Measurements from ENCODE around the gene CRYZL1. TPM values are rescaled to one million over a fixed set of nuclear protein-coding genes. Genes with fewer than 3 reads are reported as not detected.

The CRYZL1 gene
- total RNA-seq, 1 donor from 2014 or later = 43.6 TPM

DNA sequence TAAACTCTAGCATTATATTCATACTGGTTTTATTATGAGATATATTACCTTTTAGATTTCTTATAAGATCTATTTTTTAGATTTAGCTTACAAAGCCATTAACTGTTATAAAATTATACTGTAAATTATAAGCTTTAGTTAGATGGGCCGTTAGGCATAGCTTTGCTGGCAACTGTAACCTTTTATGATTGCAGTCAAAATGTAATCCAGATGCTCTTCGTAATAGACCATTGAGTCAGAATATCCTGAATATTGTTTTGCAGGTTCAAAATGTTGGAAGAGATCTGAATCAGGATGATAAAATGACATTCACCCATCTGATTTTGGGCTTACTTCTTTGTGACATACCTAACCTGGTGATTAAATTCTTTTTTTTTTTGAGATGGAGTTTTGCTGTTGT is 21.7 kb upstream of the CRYZL1 start:
- H3K27me3 Mint-ChIP-seq (ENCODE audit: unreplicated experiment) = no peaks in the 10 kb centered on the region

DNA sequence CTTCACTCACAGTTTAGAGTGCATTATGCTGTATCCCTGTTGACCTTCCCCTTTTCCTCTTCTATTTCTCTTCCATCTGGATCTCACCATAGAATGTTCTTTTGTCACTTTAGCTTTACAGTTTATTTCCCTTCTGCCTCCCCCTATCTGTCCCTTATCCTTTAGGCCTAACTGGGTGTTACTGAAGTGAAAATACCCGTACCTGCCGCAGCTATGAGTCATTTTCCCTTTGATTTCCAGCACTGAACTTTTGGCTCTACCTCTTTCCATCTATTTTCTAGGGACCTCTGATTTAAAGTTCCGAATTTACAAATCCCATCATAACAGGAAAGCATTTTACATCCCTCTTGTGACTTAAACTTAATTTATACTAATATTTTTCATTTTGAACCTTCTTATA is 20.5 kb upstream of the CRYZL1 start:
- no peak for TF ChIP-seq CTCF (IDR thresholded peaks at IDR 0.05)
- DNase-seq (ENCODE audit: extremely low spot score, unreplicated experiment) = no peak
- Mint-ChIP-seq H3K36me3 (ENCODE audit: unreplicated experiment) (peaks cover 9% of the 10 kb centered on the region), H3K27me3 (ENCODE audit: unreplicated experiment) (no peaks in the 10 kb centered on the region), H3K9me3 (ENCODE audit: unreplicated experiment) (peaks cover 15% of the 10 kb centered on the region), H3K4me3 (ENCODE audit: unreplicated experiment) (no peak overlapping the region), H3K27ac (ENCODE audit: unreplicated experiment) (no peak overlapping the region), H3K4me1 (ENCODE audit: unreplicated experiment) (peaks cover 17% of the 10 kb centered on the region)

More for the DNA sequence above, 21.7 kb upstream of the CRYZL1 start:
- Mint-ChIP-seq H3K36me3 (ENCODE audit: unreplicated experiment) (peaks cover 9% of the 10 kb centered on the region), H3K9me3 (ENCODE audit: unreplicated experiment) (peaks cover 15% of the 10 kb centered on the region), H3K4me1 (ENCODE audit: unreplicated experiment) (peaks cover 17% of the 10 kb centered on the region), H3K4me3 (ENCODE audit: unreplicated experiment) (no peak overlapping the region), H3K27ac (ENCODE audit: unreplicated experiment) (no peak overlapping the region)
- DNase-seq (ENCODE audit: extremely low spot score, unreplicated experiment) = no peak
- TF ChIP-seq CTCF (IDR thresholded peaks at IDR 0.05) = no peak

- H3K27ac Mint-ChIP-seq (ENCODE audit: unreplicated experiment) = no peak overlapping the region
- H3K9me3 Mint-ChIP-seq (ENCODE audit: unreplicated experiment) = peaks cover 15% of the 10 kb centered on the region
- H3K4me1 Mint-ChIP-seq (ENCODE audit: unreplicated experiment) = peaks cover 20% of the 10 kb centered on the region
- no peak overlapping the region for H3K4me3 Mint-ChIP-seq (ENCODE audit: unreplicated experiment)
- DNase-seq (ENCODE audit: extremely low spot score, unreplicated experiment) = no peak
- H3K36me3 Mint-ChIP-seq (ENCODE audit: unreplicated experiment) = peaks cover 9% of the 10 kb centered on the region
- H3K27me3 Mint-ChIP-seq (ENCODE audit: unreplicated experiment) = no peaks in the 10 kb centered on the region
- TF ChIP-seq CTCF (IDR thresholded peaks at IDR 0.05) = no peak
Observed at GRCh38 chr21:33661146-33661545, 19.6 kb upstream of the CRYZL1 start.

DNA sequence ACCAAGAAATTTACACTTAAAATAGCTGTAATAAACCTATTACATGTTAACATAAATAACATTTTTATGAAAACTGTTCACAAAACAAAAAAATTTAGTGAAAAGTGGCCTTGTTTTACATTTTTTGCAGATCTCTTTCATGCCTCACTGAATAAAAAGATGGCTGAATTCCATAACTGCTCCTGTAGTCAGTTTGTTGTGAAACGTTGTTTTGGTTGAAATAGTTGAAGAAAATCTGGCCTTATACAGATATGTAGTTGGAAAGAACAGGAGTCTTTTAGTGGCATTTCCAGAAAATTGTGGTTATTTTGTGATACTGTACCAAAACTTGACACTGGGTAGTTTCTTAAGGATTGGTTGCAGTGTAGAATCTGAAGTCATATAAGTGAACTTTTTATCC is 18.9 kb upstream of the CRYZL1 start:
- H3K27me3 Mint-ChIP-seq (ENCODE audit: unreplicated experiment) = no peaks in the 10 kb centered on the region
- DNase-seq (ENCODE audit: extremely low spot score, unreplicated experiment) = no peak
- H3K4me3 Mint-ChIP-seq (ENCODE audit: unreplicated experiment) = no peak overlapping the region
- H3K36me3 Mint-ChIP-seq (ENCODE audit: unreplicated experiment) = peaks cover 9% of the 10 kb centered on the region
- H3K27ac Mint-ChIP-seq (ENCODE audit: unreplicated experiment) = no peak overlapping the region
- TF ChIP-seq CTCF (IDR thresholded peaks at IDR 0.05) = no peak
- peaks cover 15% of the 10 kb centered on the region for H3K9me3 Mint-ChIP-seq (ENCODE audit: unreplicated experiment)
- peaks cover 27% of the 10 kb centered on the region for H3K4me1 Mint-ChIP-seq (ENCODE audit: unreplicated experiment)

DNA sequence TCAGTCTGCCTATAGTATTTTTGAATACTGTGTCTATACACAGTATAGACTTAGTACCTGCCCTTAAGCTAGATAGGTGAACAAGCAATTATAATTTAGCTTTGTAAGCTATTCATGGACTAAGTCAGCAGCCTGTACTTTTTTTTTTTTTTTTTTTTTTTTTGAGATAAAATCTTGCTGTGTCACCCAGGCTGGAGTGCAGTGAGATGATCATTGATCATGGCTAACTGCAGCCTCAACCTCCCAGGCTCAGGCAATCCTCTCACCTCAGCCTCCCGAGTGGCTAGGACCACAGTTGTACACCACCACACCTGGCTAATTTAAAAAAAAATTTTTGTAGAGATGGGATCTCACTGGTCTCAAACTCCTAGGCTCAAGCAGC is 18.0 kb upstream of the CRYZL1 start:
- Mint-ChIP-seq H3K4me3 (ENCODE audit: unreplicated experiment) (no peak overlapping the region), H3K27ac (ENCODE audit: unreplicated experiment) (no peak overlapping the region), H3K36me3 (ENCODE audit: unreplicated experiment) (peaks cover 9% of the 10 kb centered on the region), H3K9me3 (ENCODE audit: unreplicated experiment) (peaks cover 15% of the 10 kb centered on the region), H3K27me3 (ENCODE audit: unreplicated experiment) (no peaks in the 10 kb centered on the region), H3K4me1 (ENCODE audit: unreplicated experiment) (peaks cover 32% of the 10 kb centered on the region)
- DNase-seq (ENCODE audit: extremely low spot score, unreplicated experiment) = no peak
- no peak for TF ChIP-seq CTCF (IDR thresholded peaks at IDR 0.05)
